NB4 (cell line): ENCODE measurements around the gene ASB6.

Experiments
- CTCF ChIP-seq: IDR thresholded peaks from one replicate; pipeline ENCODE4 v1.5.1; 2012; ENCODE audit warnings: low read depth, low read length
- MYC ChIP-seq: IDR thresholded peaks from 2 replicates; pipeline ENCODE4 v1.6.1; 2011; ENCODE audit warnings: low read depth, low read length
- POLR2A ChIP-seq: IDR thresholded peaks from 2 replicates; pipeline ENCODE4 v1.6.1; 2011; ENCODE audit warnings: mild to moderate bottlenecking; ENCODE audit not compliant: insufficient read length; ENCODE audit errors: extremely low read depth

- TF ChIP-seq CTCF (no peak), POLR2A (no peak), MYC (no peak)
These were observed 10.2 kb downstream of the ASB6 start for GRCh38 chr9:129631674-129632129.
